ENCODE results near the gene PLXNA2.

PLXNA2 gene

GRCh38 chr1:208052926-208053407 lies 191.2 kb downstream of the PLXNA2 start:
- no peak for TF ChIP-seq CTCF (IDR thresholded peaks at IDR 0.05; ENCODE audit: extremely low read depth, missing control alignments)
- no peak for DNase-seq (ENCODE audit: low spot score)

- TF ChIP-seq CTCF (IDR thresholded peaks at IDR 0.05; ENCODE audit: extremely low read depth, missing control alignments) = no peak
- DNase-seq (ENCODE audit: low spot score) = no peak
Measured at GRCh38 chr1:208052135-208052534, 192.0 kb downstream of the PLXNA2 start.

GRCh38 chr1:208051651-208052050 lies 192.5 kb downstream of the PLXNA2 start:
- TF ChIP-seq CTCF (IDR thresholded peaks at IDR 0.05; ENCODE audit: extremely low read depth, missing control alignments) = no peak

GRCh38 chr1:208048904-208049303 lies 195.3 kb downstream of the PLXNA2 start:
- DNase-seq (ENCODE audit: low spot score) = no peak
- no peak for TF ChIP-seq CTCF (IDR thresholded peaks at IDR 0.05; ENCODE audit: extremely low read depth, missing control alignments)

More at GRCh38 chr1:208051651-208052050, 192.5 kb downstream of the PLXNA2 start:
- no peak for DNase-seq (ENCODE audit: low spot score)

GRCh38 chr1:208047975-208048374 lies 196.2 kb downstream of the PLXNA2 start:
- no peak for TF ChIP-seq CTCF (IDR thresholded peaks at IDR 0.05; ENCODE audit: extremely low read depth, missing control alignments)
- DNase-seq (ENCODE audit: low spot score) = no peak

GRCh38 chr1:208047476-208047934 lies 196.7 kb downstream of the PLXNA2 start:
- no peak for DNase-seq (ENCODE audit: low spot score)

More at GRCh38 chr1:208047476-208047934, 196.7 kb downstream of the PLXNA2 start:
- TF ChIP-seq CTCF (IDR thresholded peaks at IDR 0.05; ENCODE audit: extremely low read depth, missing control alignments) = no peak
